OCI-LY7 (cell line): ENCODE data around the gene FCGR3B.
"Not testable (repeated sequence)": the region's sequence is repeated elsewhere in the genome, so short reads cannot be mapped to it uniquely, and the experiment has no call there.

Source experiments
- EZH2phosphoT487 ChIP-seq: fragments of 200-600 bp; sonication (generic); IDR thresholded peaks from 2 replicates; pipeline ENCODE4 v1.6.1; 2018; ENCODE audit warnings: low read depth, borderline replicate concordance, mild to moderate bottlenecking, mixed run types, antibody characterized with exemption, low read length, moderate library complexity, mixed read lengths
- TF ChIP-seq, protein P1 (sequence below): fragments of 200-600 bp; sonication (generic); conservative IDR thresholded peaks from 2 replicates; pipeline ENCODE4 v1.5.1; 2014; ENCODE audit warnings: mild to moderate bottlenecking, antibody characterized with exemption, low read length, moderate library complexity, mixed read lengths

DNA sequence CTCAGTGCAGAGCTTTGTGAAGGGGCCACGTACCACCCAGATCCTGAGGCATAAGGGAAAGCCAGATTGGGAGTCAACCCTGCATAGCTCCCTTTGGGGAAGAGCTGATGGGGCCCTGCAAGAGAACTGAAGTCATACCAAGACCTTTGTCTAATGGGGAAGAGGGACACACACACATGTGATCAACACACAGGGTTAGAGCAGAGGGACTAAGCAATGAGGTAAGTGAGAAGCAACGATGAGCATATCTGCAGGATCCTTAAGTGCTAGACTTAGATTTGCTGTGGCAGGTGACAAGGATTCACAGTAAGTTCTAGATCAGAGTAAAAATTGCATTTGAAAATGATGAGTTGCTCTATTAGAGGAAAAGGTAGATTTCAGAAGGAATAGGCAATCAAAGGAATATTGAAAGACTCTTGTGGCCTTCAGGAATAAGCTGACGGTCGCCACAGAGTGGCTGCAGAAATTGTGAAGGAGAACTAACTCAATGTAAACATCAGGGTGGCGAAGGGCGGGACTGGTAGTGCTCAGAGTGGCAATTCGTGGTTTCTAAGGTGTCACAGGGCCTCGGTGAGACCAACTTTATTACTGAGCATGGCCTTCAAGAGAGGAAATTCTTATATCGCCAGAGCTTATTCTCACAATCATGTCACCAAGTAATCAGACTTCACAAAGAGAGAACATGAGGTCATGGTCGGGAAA is 4.4 kb downstream of the FCGR3B start:
- TF ChIP-seq, protein P1, sequence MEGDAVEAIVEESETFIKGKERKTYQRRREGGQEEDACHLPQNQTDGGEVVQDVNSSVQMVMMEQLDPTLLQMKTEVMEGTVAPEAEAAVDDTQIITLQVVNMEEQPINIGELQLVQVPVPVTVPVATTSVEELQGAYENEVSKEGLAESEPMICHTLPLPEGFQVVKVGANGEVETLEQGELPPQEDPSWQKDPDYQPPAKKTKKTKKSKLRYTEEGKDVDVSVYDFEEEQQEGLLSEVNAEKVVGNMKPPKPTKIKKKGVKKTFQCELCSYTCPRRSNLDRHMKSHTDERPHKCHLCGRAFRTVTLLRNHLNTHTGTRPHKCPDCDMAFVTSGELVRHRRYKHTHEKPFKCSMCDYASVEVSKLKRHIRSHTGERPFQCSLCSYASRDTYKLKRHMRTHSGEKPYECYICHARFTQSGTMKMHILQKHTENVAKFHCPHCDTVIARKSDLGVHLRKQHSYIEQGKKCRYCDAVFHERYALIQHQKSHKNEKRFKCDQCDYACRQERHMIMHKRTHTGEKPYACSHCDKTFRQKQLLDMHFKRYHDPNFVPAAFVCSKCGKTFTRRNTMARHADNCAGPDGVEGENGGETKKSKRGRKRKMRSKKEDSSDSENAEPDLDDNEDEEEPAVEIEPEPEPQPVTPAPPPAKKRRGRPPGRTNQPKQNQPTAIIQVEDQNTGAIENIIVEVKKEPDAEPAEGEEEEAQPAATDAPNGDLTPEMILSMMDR = not testable (repeated sequence)
- not testable (repeated sequence) for TF ChIP-seq EZH2phosphoT487
